Measurements from ENCODE around the gene CYLD.

The CYLD gene

DNA sequence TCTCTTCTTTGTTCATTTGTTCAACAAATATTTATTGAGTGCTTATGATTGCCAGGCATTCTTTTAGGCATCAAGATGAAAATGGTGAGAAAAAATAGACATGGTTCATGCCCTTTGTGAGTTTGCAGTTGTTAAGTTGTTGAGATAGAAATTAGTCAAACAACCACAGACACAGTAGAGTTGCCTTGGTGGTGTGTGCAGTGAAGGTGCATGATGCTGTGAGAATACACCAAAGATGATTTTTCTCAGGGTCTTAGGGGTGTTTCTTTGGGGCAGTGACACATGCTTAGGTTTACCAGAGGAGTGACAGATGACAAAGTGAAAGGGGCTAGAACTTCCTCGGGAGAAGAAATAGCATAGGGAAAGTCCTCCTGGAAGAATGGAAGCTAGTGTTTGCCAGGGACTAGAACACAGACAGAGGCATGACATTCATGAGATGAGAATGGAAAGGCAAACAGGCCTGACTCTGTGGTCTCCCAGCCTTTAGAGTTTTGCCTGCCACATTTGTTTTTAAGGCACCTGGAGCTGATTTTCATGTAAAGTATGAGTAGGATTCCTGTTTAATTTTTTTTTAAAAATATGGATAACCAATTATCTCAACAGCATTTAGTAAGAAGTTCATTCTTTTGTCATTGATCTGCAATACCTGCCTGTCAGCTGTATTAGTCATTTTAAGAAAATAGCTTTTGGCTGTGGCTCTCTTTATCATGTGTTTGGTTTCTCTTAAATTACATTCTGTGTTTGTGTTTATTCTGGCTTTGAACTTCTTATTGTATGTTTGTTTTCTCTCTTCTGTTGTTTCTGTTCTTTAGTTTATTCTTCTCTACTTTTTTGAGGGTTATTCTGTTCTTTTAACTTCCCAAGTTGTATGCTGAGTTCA, 36.6 kb downstream of the CYLD start:
- DNase-seq (ENCODE audit: low read depth in 2 of 2) = no peak

DNA sequence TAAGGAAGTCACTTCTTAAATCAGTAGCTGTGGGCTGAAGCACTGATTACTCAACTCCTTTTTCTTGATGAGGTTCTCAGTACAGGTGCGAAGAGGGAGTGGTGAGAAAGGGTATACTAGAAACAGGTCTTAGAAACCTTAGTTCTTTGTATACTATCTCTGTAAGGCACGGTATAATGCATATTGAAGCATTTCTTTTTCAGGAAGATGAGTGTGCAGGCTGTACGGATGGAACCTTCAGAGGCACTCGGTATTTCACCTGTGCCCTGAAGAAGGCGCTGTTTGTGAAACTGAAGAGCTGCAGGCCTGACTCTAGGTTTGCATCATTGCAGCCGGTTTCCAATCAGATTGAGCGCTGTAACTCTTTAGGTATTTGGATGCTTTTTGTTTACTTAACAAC, 39.2 kb downstream of the CYLD start:
- DNase-seq (ENCODE audit: low read depth in 2 of 2) = no peak

DNA sequence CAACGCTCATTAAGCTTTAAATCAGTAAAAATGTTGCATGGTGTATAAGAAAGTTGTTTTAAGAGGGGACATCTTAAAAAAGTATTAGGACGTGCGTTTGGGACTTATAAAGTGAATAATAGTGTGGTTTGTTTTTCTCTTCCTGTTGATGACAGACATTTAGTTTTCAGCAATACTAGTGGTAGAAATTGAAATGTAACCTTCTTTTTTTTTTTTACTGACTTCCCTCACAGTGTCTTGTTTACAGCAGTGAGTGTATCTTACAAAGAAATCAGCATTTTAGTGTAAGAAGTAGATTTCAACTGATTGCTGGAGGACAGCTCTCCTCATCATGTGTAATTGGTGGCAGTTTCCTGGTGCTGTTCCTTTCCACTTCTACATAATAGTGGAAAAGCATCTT, 39.6 kb downstream of the CYLD start:
- no peak for DNase-seq (ENCODE audit: low read depth in 2 of 2)

DNA sequence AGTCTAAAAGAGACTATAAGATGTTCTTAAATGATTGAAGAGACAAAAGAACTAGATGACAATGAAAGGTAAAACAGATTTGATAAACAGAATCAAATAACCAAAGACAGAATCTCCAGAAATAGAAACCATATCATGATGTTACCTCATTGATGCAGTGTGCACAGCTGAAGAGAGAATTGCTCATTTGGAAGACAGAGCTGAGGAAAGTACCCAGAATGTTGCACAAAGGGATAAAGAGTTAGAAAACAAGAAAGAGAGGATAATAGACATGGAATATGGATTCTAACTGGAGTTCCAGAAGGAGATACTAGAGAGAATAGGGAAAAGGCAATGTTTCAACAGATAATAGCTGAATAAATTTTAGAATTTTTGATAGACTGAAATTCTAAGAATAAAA, 47.9 kb downstream of the CYLD start:
- DNase-seq (ENCODE audit: low read depth in 2 of 2) = no peak

- no peak for DNase-seq (ENCODE audit: low read depth in 2 of 2)
Observed at GRCh38 chr16:50791522-50791921, 49.6 kb downstream of the CYLD start.

- no peak for DNase-seq (ENCODE audit: low read depth in 2 of 2)
Observed at GRCh38 chr16:50796829-50797228, 54.9 kb downstream of the CYLD start.

- no peak for DNase-seq (ENCODE audit: low read depth in 2 of 2)
Observed at GRCh38 chr16:50797456-50797855, 55.6 kb downstream of the CYLD start.

GRCh38 chr16:50800074-50800473, 58.2 kb downstream of the CYLD start:
- no peak for DNase-seq (ENCODE audit: low read depth in 2 of 2)

DNA sequence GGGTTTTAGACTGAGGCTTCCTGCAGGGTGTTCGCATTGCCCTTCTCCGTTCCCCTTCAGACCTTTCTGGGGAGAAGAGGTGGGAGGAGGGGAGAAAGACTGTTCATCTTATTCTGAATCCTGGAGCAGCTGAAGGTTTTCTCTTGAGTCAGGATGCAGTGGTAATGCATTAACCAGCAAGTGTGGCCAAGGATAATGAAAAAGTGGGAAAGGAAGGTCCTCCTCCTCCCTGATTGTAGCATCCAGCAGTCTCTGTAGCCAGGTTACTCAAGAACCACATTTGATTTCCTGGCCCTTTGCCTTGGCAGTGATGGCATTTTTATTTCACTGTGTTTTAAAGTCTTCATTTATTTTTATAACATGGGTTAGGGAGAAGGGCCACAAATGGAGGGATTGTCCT, 59.1 kb downstream of the CYLD start:
- DNase-seq (ENCODE audit: low read depth in 2 of 2) = no peak

GRCh38 chr16:50802000-50802399, 60.1 kb downstream of the CYLD start:
- no peak for DNase-seq (ENCODE audit: low read depth in 2 of 2)

GRCh38 chr16:50802961-50803360, 61.1 kb downstream of the CYLD start:
- DNase-seq (ENCODE audit: low read depth in 2 of 2) = no peak

- no peak for DNase-seq (ENCODE audit: low read depth in 2 of 2)
Observed at GRCh38 chr16:50804290-50804907, 62.5 kb downstream of the CYLD start.

DNA sequence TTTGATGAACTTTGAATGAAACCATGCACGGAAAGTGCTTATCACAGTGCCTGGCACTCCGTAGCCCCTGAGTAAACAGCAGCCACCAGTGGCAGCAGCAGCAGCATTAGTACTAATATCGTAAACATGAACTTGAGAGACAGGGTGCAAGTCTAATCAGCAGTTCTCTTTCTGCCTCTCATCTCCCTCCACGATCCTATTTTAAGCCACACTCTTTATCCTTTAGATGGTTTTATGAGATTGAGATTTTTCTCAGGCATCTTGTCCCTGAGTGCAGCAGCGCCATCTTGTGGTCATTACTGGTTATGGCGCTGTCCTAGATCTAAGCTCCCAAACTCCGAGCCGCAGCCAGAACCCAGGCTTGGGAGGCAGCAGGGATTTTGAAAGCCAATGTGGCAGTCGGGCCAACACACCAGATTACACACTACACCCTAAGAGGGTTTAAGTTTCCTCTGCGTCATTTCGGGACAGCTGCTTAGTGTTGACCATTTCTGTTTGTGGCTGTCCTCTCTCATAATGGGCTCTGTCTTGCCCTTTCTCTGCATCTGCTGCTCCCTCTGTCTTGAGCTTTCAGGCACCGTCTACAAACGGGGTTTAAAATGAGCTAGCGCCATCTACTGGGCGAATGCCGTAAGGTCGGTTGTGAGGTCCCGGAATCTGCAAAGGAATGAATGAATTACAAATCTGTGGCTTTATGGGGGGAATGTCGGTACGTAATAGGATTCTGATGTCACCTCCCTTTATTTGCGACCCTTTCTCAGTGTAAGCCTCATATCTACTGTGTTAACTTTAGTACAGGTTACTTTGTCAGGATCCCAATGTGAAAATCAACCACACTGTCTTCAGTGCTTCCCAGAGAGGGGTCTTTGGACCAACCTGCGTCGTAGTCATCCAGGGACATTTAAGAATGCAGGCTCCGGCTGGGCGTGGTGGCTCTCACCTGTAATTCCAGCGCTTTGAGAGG, 64.5 kb downstream of the CYLD start:
- DNase-seq (ENCODE audit: low read depth in 2 of 2) = peak; percentile 68 to 82

- DNase-seq (ENCODE audit: low read depth in 2 of 2) = no peak
Observed at GRCh38 chr16:50808929-50809538, 67.1 kb downstream of the CYLD start.

DNA sequence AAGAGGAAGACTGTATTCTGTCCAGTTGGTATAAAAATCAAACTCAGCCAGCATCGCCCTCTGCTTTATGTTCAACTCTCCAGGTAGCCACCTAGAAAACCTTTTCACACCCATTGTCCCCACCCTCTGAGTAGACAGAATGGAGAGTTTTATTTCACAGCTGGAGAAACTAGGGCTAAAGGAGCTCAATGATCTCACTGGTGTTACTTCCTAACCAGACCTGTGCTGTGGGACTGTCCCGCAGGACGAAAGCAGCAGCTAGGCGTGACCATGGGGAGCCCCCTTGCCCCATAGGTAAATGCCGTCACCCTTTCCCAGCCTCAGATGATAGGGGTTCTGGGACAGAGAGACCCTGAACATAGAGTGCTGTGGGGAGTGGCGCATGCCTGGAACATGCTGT, 67.7 kb downstream of the CYLD start:
- no peak for DNase-seq (ENCODE audit: low read depth in 2 of 2)

- no peak for DNase-seq (ENCODE audit: low read depth in 2 of 2)
Observed at GRCh38 chr16:50810241-50810965, 68.5 kb downstream of the CYLD start.

- DNase-seq (ENCODE audit: low read depth in 2 of 2) = no peak
Observed at GRCh38 chr16:50812046-50812445, 70.2 kb downstream of the CYLD start.

DNA sequence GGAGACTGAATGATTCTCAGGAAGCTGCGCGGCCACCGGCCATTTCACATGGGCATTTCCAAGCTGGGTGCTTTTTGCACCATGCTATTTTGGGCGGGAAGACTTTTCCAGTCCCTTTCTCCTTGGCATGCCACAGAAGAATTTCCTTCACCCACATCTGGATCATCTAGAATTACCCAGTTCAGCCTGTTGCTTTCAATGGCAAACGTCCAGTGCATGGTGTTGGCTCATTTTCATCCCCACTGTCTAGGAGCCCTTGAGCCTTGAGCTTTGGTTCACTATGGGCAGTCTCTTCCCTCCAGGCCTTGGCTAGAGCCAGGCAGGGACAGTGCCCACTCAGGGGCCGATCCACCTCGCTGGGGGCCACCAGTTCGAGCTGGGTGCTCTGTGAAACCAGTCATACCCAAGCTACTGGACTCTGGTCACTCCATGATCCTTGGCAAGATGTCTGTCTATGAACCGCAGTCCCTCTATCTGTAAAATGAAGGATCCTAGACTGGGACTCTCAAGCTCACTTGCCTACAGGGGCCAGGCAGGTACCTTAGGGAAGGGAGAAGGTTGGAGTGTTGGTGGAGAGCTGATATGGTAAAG, 71.1 kb downstream of the CYLD start:
- no peak for DNase-seq (ENCODE audit: low read depth in 2 of 2)

DNA sequence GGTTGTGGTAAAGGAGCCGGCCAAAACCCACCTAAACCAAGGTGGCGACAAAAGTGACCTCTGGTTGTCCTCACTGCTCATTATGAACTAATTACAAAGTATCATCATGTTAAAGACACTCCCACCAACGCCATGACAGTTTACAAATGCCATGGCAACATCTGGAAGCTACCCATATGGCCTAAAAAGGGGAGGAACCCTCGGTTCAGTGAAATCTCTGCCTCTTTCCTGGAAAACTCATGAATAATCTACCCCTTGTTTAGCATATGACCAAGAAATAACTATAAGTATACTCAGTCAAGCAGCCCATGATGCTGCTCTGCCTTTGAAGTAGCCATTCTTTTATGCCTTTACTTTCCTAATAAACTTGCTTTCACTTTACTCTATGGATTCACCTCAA, 72.2 kb downstream of the CYLD start:
- DNase-seq (ENCODE audit: low read depth in 2 of 2) = no peak

DNA sequence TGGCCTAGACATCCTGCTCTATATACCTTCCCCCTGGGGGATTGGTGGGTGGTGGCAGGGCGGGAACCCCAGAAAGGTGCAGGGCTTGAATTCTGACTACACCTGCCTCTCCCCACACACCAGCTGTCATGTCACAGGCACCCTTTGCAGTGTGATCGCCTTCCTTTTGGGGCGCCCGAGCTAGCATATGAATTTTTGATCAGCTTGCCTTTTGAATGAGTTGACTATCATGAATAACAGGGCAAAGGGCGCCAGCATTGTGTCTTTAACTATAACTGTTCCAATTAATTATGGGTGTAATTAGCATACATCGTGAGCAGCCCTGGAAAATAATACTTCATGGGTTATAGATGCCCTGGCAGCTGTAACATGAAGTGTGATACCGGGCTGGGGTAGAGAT, 72.7 kb downstream of the CYLD start:
- no peak for DNase-seq (ENCODE audit: low read depth in 2 of 2)

DNA sequence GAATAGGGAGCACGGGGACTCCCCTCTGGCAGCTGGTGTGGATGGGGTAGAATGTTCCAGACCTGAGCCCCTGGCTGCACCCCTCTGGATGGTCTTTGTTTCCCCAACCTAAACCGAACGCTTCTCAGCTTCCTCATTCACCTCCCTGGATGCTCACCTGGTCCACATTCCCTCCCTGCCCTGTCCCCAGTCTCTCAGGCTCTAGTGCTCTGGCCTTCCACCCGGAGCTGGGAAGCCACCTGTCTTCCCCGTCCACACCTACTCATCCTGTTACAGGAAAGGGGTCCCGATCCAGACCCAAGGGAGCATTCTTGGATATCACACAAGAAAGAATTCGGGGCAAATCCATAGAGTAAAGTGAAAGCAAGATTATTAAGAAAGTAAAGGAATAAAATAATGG, 73.5 kb downstream of the CYLD start:
- DNase-seq (ENCODE audit: low read depth in 2 of 2) = no peak
